ENCODE results near the gene ZEB2.

Gene ZEB2

GRCh38 chr2:144535300-144535699 is 15.4 kb upstream of the ZEB2 start:
- TF ChIP-seq, protein P1, sequence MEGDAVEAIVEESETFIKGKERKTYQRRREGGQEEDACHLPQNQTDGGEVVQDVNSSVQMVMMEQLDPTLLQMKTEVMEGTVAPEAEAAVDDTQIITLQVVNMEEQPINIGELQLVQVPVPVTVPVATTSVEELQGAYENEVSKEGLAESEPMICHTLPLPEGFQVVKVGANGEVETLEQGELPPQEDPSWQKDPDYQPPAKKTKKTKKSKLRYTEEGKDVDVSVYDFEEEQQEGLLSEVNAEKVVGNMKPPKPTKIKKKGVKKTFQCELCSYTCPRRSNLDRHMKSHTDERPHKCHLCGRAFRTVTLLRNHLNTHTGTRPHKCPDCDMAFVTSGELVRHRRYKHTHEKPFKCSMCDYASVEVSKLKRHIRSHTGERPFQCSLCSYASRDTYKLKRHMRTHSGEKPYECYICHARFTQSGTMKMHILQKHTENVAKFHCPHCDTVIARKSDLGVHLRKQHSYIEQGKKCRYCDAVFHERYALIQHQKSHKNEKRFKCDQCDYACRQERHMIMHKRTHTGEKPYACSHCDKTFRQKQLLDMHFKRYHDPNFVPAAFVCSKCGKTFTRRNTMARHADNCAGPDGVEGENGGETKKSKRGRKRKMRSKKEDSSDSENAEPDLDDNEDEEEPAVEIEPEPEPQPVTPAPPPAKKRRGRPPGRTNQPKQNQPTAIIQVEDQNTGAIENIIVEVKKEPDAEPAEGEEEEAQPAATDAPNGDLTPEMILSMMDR (conservative IDR thresholded peaks at IDR 0.05; ENCODE audit: control insufficient read depth, insufficient read depth, low read depth, low read length), result no peak
- H3K4me3 ChIP-seq (ENCODE audit: control insufficient read depth, low read depth, low read length), result no peak overlapping the region
- DNase-seq (ENCODE audit: low read depth), result no peak

DNA sequence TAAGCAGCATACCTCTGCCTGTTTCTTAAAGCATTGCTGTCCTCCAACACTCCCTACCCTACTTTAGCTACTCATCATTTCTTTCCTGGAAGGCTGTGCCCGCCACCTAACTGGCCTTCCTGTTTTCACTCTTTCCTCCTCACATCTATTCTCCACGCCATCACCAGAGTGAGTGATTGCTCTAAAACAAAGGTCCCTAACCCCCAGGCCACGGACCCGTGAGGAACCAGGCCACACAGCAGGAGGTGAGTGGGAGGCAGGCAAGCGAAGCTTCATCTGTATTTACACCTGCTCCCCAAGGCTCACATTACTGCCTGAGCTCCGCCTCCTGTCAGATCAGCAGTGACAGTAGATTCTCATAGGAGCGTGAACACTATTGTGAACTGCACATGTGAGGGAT is 13.3 kb upstream of the ZEB2 start:
- TF ChIP-seq, protein P1 (conservative IDR thresholded peaks at IDR 0.05; ENCODE audit: control insufficient read depth, insufficient read depth, low read depth, low read length), result no peak
- DNase-seq (ENCODE audit: low read depth), result no peak
- H3K4me3 ChIP-seq (ENCODE audit: control insufficient read depth, low read depth, low read length), result no peak overlapping the region

GRCh38 chr2:144530596-144530995 is 10.7 kb upstream of the ZEB2 start:
- TF ChIP-seq, protein P1 (conservative IDR thresholded peaks at IDR 0.05; ENCODE audit: control insufficient read depth, insufficient read depth, low read depth, low read length), result no peak
- H3K4me3 ChIP-seq (ENCODE audit: control insufficient read depth, low read depth, low read length), result no peak overlapping the region
- no peak for DNase-seq (ENCODE audit: low read depth)

- DNase-seq (ENCODE audit: low read depth), result no peak
- TF ChIP-seq, protein P1 (conservative IDR thresholded peaks at IDR 0.05; ENCODE audit: control insufficient read depth, insufficient read depth, low read depth, low read length), result no peak
- H3K4me3 ChIP-seq (ENCODE audit: control insufficient read depth, low read depth, low read length), result no peak overlapping the region
Measured at GRCh38 chr2:144529841-144530240, 9.9 kb upstream of the ZEB2 start.

DNA sequence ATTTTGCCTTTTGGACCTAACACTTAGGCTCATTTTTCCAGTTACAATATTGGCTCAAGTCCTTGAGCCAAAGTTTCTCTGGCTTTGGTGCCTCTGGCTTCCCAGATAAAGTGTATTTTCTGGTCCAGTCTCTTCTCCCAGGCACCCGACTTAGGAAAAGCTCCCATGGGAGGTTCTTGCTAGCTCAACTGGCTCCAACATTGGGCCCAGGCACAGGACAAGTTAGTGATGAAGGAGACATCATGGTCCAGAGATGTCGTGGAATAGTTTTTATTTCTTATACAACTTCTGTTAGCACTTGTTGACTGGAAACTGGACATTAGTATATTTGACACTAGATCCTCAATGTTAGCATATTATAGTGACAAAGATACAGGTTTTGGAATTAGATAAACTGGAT is 8.2 kb upstream of the ZEB2 start:
- TF ChIP-seq, protein P1 (conservative IDR thresholded peaks at IDR 0.05; ENCODE audit: control insufficient read depth, insufficient read depth, low read depth, low read length), result no peak
- no peak for DNase-seq (ENCODE audit: low read depth)

GRCh38 chr2:144526831-144527230 is 6.9 kb upstream of the ZEB2 start:
- H3K4me3 ChIP-seq (ENCODE audit: control insufficient read depth, low read depth, low read length), result no peak overlapping the region
- TF ChIP-seq, protein P1 (conservative IDR thresholded peaks at IDR 0.05; ENCODE audit: control insufficient read depth, insufficient read depth, low read depth, low read length), result no peak
- DNase-seq (ENCODE audit: low read depth), result no peak

More for the DNA sequence above, 8.2 kb upstream of the ZEB2 start:
- H3K4me3 ChIP-seq (ENCODE audit: control insufficient read depth, low read depth, low read length), result no peak overlapping the region

Data from fibroblast of mammary gland (primary cell).